HepG2 (cell line): ENCODE measurements around the gene BEGAIN. TPM values are rescaled to one million over a fixed set of nuclear protein-coding genes. Genes with fewer than 3 reads are reported as not detected.

Experiments
- ATAC-seq: fragments of 200-7000 bp; cut with Tn5 transposase; 3 replicates; pipeline ENCODE4 v1.9.1; 2020; ENCODE audit warnings: mild to moderate bottlenecking, moderate library complexity
- BruUV-seq: library from RNA; stranded (reverse); fragments of 400-500 nt; replicated peaks from 2 replicates; lab custom pipeline; 2021; lab: Mats Ljungman, UMichigan
- CTCF ChIA-PET: fragments of 300-600 bp; formaldehyde crosslinking; extraction: SDS; loops from one replicate; lab custom pipeline; 2021; ENCODE audit warnings: low total read pairs, inconsistent platforms, low intra/inter-chr PET ratio; lab: Yijun Ruan, JAX
- POLR2A ChIA-PET: fragments of 350-600 bp; sonication (Branson Sonifier 250); formaldehyde crosslinking; loops from one replicate; lab custom pipeline; 2020; ENCODE audit warnings: antibody characterized with exemption, inconsistent platforms; lab: Yijun Ruan, JAX
- DNase-seq: peaks from one replicate; pipeline ENCODE4 v3.0.0-alpha.2; 2015; ENCODE audit warnings: low spot score
- FAIRE-seq: peaks from 3 replicates; lab custom pipeline; 2011; peaks lifted over from hg19 to GRCh38; lab: Jason Lieb, UNC
- H2AFZ ChIP-seq: one replicate; pipeline ENCODE4 v1.6.1; 2011; ENCODE audit warnings: low read length, inconsistent platforms
- H3K27ac ChIP-seq: fragments of 300-600 bp; 3 replicates; pipeline ENCODE4 v1.8.0; 2011; ENCODE audit warnings: mixed run types, mild to moderate bottlenecking, mixed read lengths, low read length, inconsistent platforms; ENCODE audit not compliant: insufficient read depth; ENCODE audit errors: extremely low read length
- H3K27me3 ChIP-seq, 2 experiments: fragments of 200-600 bp in 1 of 2; 2 replicates in 1 of 2; 3 replicates in 1 of 2; pipeline versions ENCODE4 v1.6.0 to v1.8.0; 2011; ENCODE audit warnings: low read length in 2 of 2, mild to moderate bottlenecking in 2 of 2, moderate library complexity in 2 of 2, inconsistent platforms in 1 of 2; ENCODE audit not compliant: insufficient read depth in 2 of 2, control insufficient read depth in 1 of 2
- H3K36me3 ChIP-seq, 2 experiments: fragments of 200-600 bp in 1 of 2; replicated peaks in 1 of 2; 2 replicates in 1 of 2; 3 replicates in 1 of 2; pipeline versions ENCODE4 v1.5.1 to v1.8.0; 2011; ENCODE audit warnings: low read length in 2 of 2, inconsistent platforms in 1 of 2; ENCODE audit not compliant: insufficient read depth in 2 of 2, control insufficient read depth in 1 of 2
- H3K4me1 ChIP-seq: 2 replicates; pipeline ENCODE4 v1.5.1; 2012; ENCODE audit warnings: low read length, inconsistent platforms; ENCODE audit not compliant: insufficient read depth
- H3K4me2 ChIP-seq: 2 replicates; pipeline ENCODE4 v1.6.0; 2011; ENCODE audit warnings: low read depth, low read length, inconsistent platforms
- H3K4me3 ChIP-seq, 3 experiments: fragments of 200-600 bp in 1 of 3; sonication (generic), shearing (Covaris generic) in 1 of 3; replicated peaks in 1 of 3; 2 replicates each; pipeline ENCODE4 v1.5.1; 2011 to 2016; ENCODE audit warnings: low read length in 3 of 3, inconsistent platforms in 2 of 3, low read depth in 2 of 3, mild to moderate bottlenecking in 2 of 3, control low read depth in 1 of 3, mixed read lengths in 1 of 3; ENCODE audit not compliant: insufficient read depth in 1 of 3
- H3K79me2 ChIP-seq: one replicate; pipeline ENCODE4 v1.6.1; 2011; ENCODE audit warnings: low read length, inconsistent platforms; ENCODE audit not compliant: insufficient read depth
- H3K9ac ChIP-seq: 2 replicates; pipeline ENCODE4 v1.6.0; 2011; ENCODE audit warnings: mild to moderate bottlenecking, low read depth, low read length, inconsistent platforms; ENCODE audit not compliant: insufficient read depth
- H3K9me3 ChIP-seq: 2 replicates; pipeline ENCODE4 v1.5.1; 2012; ENCODE audit warnings: mild to moderate bottlenecking, low read length
- H4K20me1 ChIP-seq: 2 replicates; pipeline ENCODE4 v1.6.0; 2011; ENCODE audit warnings: inconsistent platforms, mild to moderate bottlenecking, low read length, moderate library complexity; ENCODE audit not compliant: insufficient read depth
- ATF1 ChIP-seq: IDR thresholded peaks from 2 replicates; pipeline ENCODE4 v1.6.1; 2016; ENCODE audit warnings: mild to moderate bottlenecking, control low read depth
- BCL3 ChIP-seq: sonication (generic); formaldehyde crosslinking; IDR thresholded peaks from 2 replicates; pipeline ENCODE4 v1.5.1; 2020; ENCODE audit warnings: mild to moderate bottlenecking, missing genetic modification reagents, moderate library complexity
- EHMT2 ChIP-seq: fragments of 200-600 bp; sonication (generic); IDR thresholded peaks from 2 replicates; pipeline ENCODE4 v1.7.0; 2017; ENCODE audit warnings: antibody characterized with exemption, low read depth, low read length, borderline replicate concordance
- FOXA3 ChIP-seq: IDR thresholded peaks from 2 replicates; pipeline ENCODE4 v1.6.1; 2016; ENCODE audit warnings: missing genetic modification reagents, missing compliant biosample characterization
- KDM3A ChIP-seq: IDR thresholded peaks from 2 replicates; pipeline ENCODE4 v1.6.1; 2018; ENCODE audit warnings: low read depth, missing compliant biosample characterization
- KDM5B ChIP-seq: sonication (generic); formaldehyde crosslinking; IDR thresholded peaks from 2 replicates; pipeline ENCODE4 v1.4.0; 2020; ENCODE audit warnings: missing genetic modification reagents, mild to moderate bottlenecking, borderline replicate concordance
- MTA1 ChIP-seq: sonication (generic); formaldehyde crosslinking; IDR thresholded peaks from 2 replicates; pipeline ENCODE4 v1.4.0; 2020; ENCODE audit warnings: missing genetic modification reagents, mild to moderate bottlenecking, borderline replicate concordance
- NCOA5 ChIP-seq: sonication (generic); formaldehyde crosslinking; IDR thresholded peaks from 2 replicates; pipeline ENCODE4 v1.4.0; 2020; ENCODE audit warnings: missing genetic modification reagents
- TSC22D2 ChIP-seq: sonication (generic); formaldehyde crosslinking; IDR thresholded peaks from 2 replicates; pipeline ENCODE4 v1.5.1; 2020; ENCODE audit warnings: missing genetic modification reagents, mild to moderate bottlenecking, borderline replicate concordance
- ZFAT ChIP-seq: sonication (generic); formaldehyde crosslinking; conservative IDR thresholded peaks from 2 replicates; pipeline ENCODE4 v1.8.1; 2023; ENCODE audit warnings: missing genetic modification reagents, inconsistent platforms
- ZNF281 ChIP-seq: sonication (generic); formaldehyde crosslinking; IDR thresholded peaks from 2 replicates; pipeline ENCODE4 v1.4.0; 2020; ENCODE audit warnings: missing genetic modification reagents, borderline replicate concordance
- ZNF878 ChIP-seq: sonication (generic); formaldehyde crosslinking; IDR thresholded peaks from 2 replicates; pipeline ENCODE4 v1.8.1; 2023; ENCODE audit warnings: mild to moderate bottlenecking, missing genetic modification reagents, moderate library complexity
- ZUFSP ChIP-seq: sonication (generic); formaldehyde crosslinking; IDR thresholded peaks from 2 replicates; pipeline ENCODE4 v1.9.0; 2021; ENCODE audit warnings: missing genetic modification reagents, mild to moderate bottlenecking, borderline replicate concordance
- WGBS: methylation state at CpG from one replicate; pipeline ENCODE4 v1.1.6; 2017; ENCODE audit warnings: low lambda C conversion rate; 5-methylcytosine and 5-hydroxymethylcytosine counted together
- in situ Hi-C: cut with HindIII; loops from 2 replicates; pipeline ENCODE4 v1.10.0; 2017; ENCODE audit warnings: low pct_unique_long_range_greater_than_20kb; ENCODE audit not compliant: extremely low pct_ligation_motif_present
- intact Hi-C: fragments of 100-400 bp; cut with micrococcal nuclease; formaldehyde crosslinking; loops from one replicate; pipeline ENCODE4 v1.10.0; 2022; ENCODE audit not compliant: unreplicated experiment
- polyA plus RNA-seq, 8 experiments: library from polyadenylated mRNA; depleted of rRNA in 3 of 8; stranded (reverse) in 7 of 8; unstranded in 1 of 8; fragments of >200 nt; fragmentation: Illumina TruSeq in 4 of 8; extraction: Trizol in 4 of 8; gene quantifications; 2 replicates each; pipeline versions ENCODE4 v1.2.1 to v1.2.3, GENCODE V29; 2011 to 2016; ENCODE audit warnings: low read depth in 4 of 8, missing spikeins in 1 of 8, mixed read lengths in 1 of 8; ENCODE audit not compliant: insufficient read depth in 1 of 8
- total RNA-seq, 5 experiments: library from RNA; depleted of rRNA; stranded (reverse); fragments of >200 nt; fragmentation: Illumina TruSeq; extraction: Trizol; gene quantifications; 2 replicates each; pipeline ENCODE4 v1.2.3, GENCODE V29; 2016; ENCODE audit warnings: low read depth in 1 of 5

BEGAIN gene
- total and polyA plus RNA-seq, 2 of the 13 experiments (the other 11 are each of a cell fraction or from before 2014, with no cell fraction given), result not detected

- ChIA-PET POLR2A (no interaction called here), CTCF (no interaction called here)
- no peak for FAIRE-seq
- intact Hi-C loops, result no loop called here
- ATAC-seq, result no peak
- Histone ChIP-seq H3K4me2 (no peak overlapping the region), H2AFZ (no peak overlapping the region), H3K9me3 (no peaks in the 10 kb centered on the region), H3K27ac (no peak overlapping the region), H3K4me3 (no peak overlapping the region), H4K20me1 (no peaks in the 10 kb centered on the region), H3K27me3 (peaks cover 8 to 52% of the 10 kb centered on the region in 2 experiments; a peak in 4 of 5 replicates), H3K79me2 (no peaks in the 10 kb centered on the region), H3K4me1 (no peaks in the 10 kb centered on the region), H3K36me3 (no peaks in the 10 kb centered on the region), H3K9ac (no peak overlapping the region)
- no peak for TF ChIP-seq BCL3
- no peak for TF ChIP-seq ZNF878 (CRISPR knock-in tag)
- no peak for TF ChIP-seq ZUFSP (CRISPR knock-in tag)
- TF ChIP-seq FOXA3 (CRISPR knock-in tag), result no peak
- TF ChIP-seq EHMT2, result no peak
- no peak for TF ChIP-seq KDM5B
- TF ChIP-seq ZNF281 (CRISPR knock-in tag), result no peak
- no peak for TF ChIP-seq ATF1 (CRISPR knock-in tag)
- no peak for TF ChIP-seq ZFAT (CRISPR knock-in tag)
- no peak for TF ChIP-seq TSC22D2
- no peak for TF ChIP-seq KDM3A (CRISPR knock-in tag)
- TF ChIP-seq MTA1 (CRISPR knock-in tag), result no peak
- TF ChIP-seq NCOA5 (CRISPR knock-in tag), result no peak
- in situ Hi-C loops, result no loop called here
- no peak for DNase-seq
- BruUV-seq, result no TSS peak
- 10% methylated on average over 4 of the region's 11 CpGs for WGBS
Observed at GRCh38 chr14:100634026-100634425, 46.8 kb upstream of the BEGAIN start.
